Muscle layer of duodenum (tissue), 2 donors: ENCODE results near the gene RNASE11.
"Not testable (repeated sequence)": the region's sequence is repeated elsewhere in the genome, so short reads cannot be mapped to it uniquely, and the experiment has no call there.

Source experiments
- H3K27ac ChIP-seq: one replicate; pipeline ENCODE4 v1.7.0; 2013; ENCODE audit warnings: mild to moderate bottlenecking, low read length
- H3K27me3 ChIP-seq: one replicate; pipeline ENCODE4 v1.7.0; 2013; ENCODE audit warnings: low read depth, mild to moderate bottlenecking, control low read depth, low read length
- H3K36me3 ChIP-seq, 2 donors: one replicate each; pipeline ENCODE4 v1.7.0; 2013; ENCODE audit warnings: low read length in 2 of 2, control low read depth in 1 of 2, mild to moderate bottlenecking in 1 of 2; ENCODE audit not compliant: insufficient read depth in 2 of 2, control insufficient read depth in 1 of 2
- H3K4me1 ChIP-seq, 2 donors: one replicate each; pipeline ENCODE4 v1.7.0; 2013; ENCODE audit warnings: low read length in 2 of 2, mild to moderate bottlenecking in 2 of 2, control low read depth in 1 of 2, moderate library complexity in 1 of 2; ENCODE audit not compliant: insufficient read depth in 2 of 2, control insufficient read depth in 1 of 2
- H3K4me3 ChIP-seq, 2 donors: one replicate each; pipeline ENCODE4 v1.7.0; 2013; ENCODE audit warnings: low read length in 2 of 2, low read depth in 1 of 2, mild to moderate bottlenecking in 1 of 2
- H3K9me3 ChIP-seq, 2 donors: one replicate each; pipeline ENCODE4 v1.7.0; 2013; ENCODE audit warnings: low read length in 2 of 2, control low read depth in 1 of 2, mild to moderate bottlenecking in 1 of 2; ENCODE audit not compliant: control insufficient read depth in 1 of 2
- donor health status: healthy.

RNASE11 gene

GRCh38 chr14:20601522-20601921, 13.7 kb upstream of the RNASE11 start:
- H3K9me3 ChIP-seq: no peaks in the 10 kb centered on the region
- H3K27me3 ChIP-seq: no peaks in the 10 kb centered on the region
- H3K4me3 ChIP-seq: no peak overlapping the region
- H3K36me3 ChIP-seq: no peaks in the 10 kb centered on the region
- H3K27ac ChIP-seq: no peak overlapping the region
- no peaks in the 10 kb centered on the region for H3K4me1 ChIP-seq

- H3K27ac ChIP-seq: no peak overlapping the region
- H3K4me1 ChIP-seq: no peaks in the 10 kb centered on the region
- H3K27me3 ChIP-seq: no peaks in the 10 kb centered on the region
- no peaks in the 10 kb centered on the region for H3K9me3 ChIP-seq
- no peak overlapping the region for H3K4me3 ChIP-seq
- no peaks in the 10 kb centered on the region for H3K36me3 ChIP-seq
Observed at GRCh38 chr14:20597108-20597507, 9.3 kb upstream of the RNASE11 start.

- not testable (repeated sequence) for H3K36me3 ChIP-seq, H3K4me1 ChIP-seq, H3K4me3 ChIP-seq, H3K9me3 ChIP-seq, H3K27me3 ChIP-seq, H3K27ac ChIP-seq
Observed at GRCh38 chr14:20595726-20596125, 7.9 kb upstream of the RNASE11 start.

- H3K36me3 ChIP-seq: no peaks in the 10 kb centered on the region
- no peaks in the 10 kb centered on the region for H3K9me3 ChIP-seq
- no peak overlapping the region for H3K27ac ChIP-seq
- no peaks in the 10 kb centered on the region for H3K4me1 ChIP-seq
- peaks cover 5% of the 10 kb centered on the region for H3K27me3 ChIP-seq
- H3K4me3 ChIP-seq: no peak overlapping the region
Observed at GRCh38 chr14:20592574-20592973, 4.8 kb upstream of the RNASE11 start.

- Histone ChIP-seq H3K4me3 (no peak within 1 kb of the TSS), H3K27ac (no peak within 1 kb of the TSS), H3K4me1 (no peaks in the 10 kb centered on the region), H3K9me3 (no peaks in the 10 kb centered on the region), H3K36me3 (no peaks in the 10 kb centered on the region), H3K27me3 (peaks cover 5% of the 10 kb centered on the region)
Observed at GRCh38 chr14:20591235-20591634, 3.4 kb upstream of the RNASE11 start, which contains the start of gene RNASE12. Gene RNASE12 (minus strand): TSS chr14:20591376. CDS start chr14:20590723, 653 bp downstream.

GRCh38 chr14:20583908-20584307, 3.9 kb downstream of the RNASE11 start:
- H3K4me3 ChIP-seq: no peak overlapping the region
- no peaks in the 10 kb centered on the region for H3K9me3 ChIP-seq
- no peaks in the 10 kb centered on the region for H3K36me3 ChIP-seq
- H3K27me3 ChIP-seq: no peaks in the 10 kb centered on the region
- H3K27ac ChIP-seq: no peak overlapping the region
- no peaks in the 10 kb centered on the region for H3K4me1 ChIP-seq

GRCh38 chr14:20583142-20583541, 4.7 kb downstream of the RNASE11 start:
- Histone ChIP-seq H3K27me3 (no peaks in the 10 kb centered on the region), H3K4me1 (no peaks in the 10 kb centered on the region)

GRCh38 chr14:20580242-20580641, 7.6 kb downstream of the RNASE11 start:
- no peaks in the 10 kb centered on the region for H3K36me3 ChIP-seq
- no peaks in the 10 kb centered on the region for H3K9me3 ChIP-seq
- H3K27me3 ChIP-seq: no peaks in the 10 kb centered on the region
- H3K4me1 ChIP-seq: no peaks in the 10 kb centered on the region
- no peak overlapping the region for H3K27ac ChIP-seq
- H3K4me3 ChIP-seq: no peak overlapping the region

More at GRCh38 chr14:20583142-20583541, 4.7 kb downstream of the RNASE11 start:
- H3K9me3 ChIP-seq: no peaks in the 10 kb centered on the region
- H3K36me3 ChIP-seq: no peaks in the 10 kb centered on the region
- no peak overlapping the region for H3K27ac ChIP-seq
- no peak overlapping the region for H3K4me3 ChIP-seq

- H3K27me3 ChIP-seq: no peaks in the 10 kb centered on the region
- no peaks in the 10 kb centered on the region for H3K4me1 ChIP-seq
- H3K9me3 ChIP-seq: no peaks in the 10 kb centered on the region
- no peak overlapping the region for H3K27ac ChIP-seq
- no peaks in the 10 kb centered on the region for H3K36me3 ChIP-seq
- no peak overlapping the region for H3K4me3 ChIP-seq
Observed at GRCh38 chr14:20578784-20579502, 8.9 kb downstream of the RNASE11 start.

GRCh38 chr14:20578325-20578724, 9.5 kb downstream of the RNASE11 start:
- no peak overlapping the region for H3K4me3 ChIP-seq
- H3K27ac ChIP-seq: no peak overlapping the region
- H3K36me3 ChIP-seq: no peaks in the 10 kb centered on the region
- no peaks in the 10 kb centered on the region for H3K4me1 ChIP-seq
- no peaks in the 10 kb centered on the region for H3K9me3 ChIP-seq
- H3K27me3 ChIP-seq: no peaks in the 10 kb centered on the region

GRCh38 chr14:20572382-20572990, 15.3 kb downstream of the RNASE11 start:
- H3K9me3 ChIP-seq: peaks cover 0 to 19% of the 10 kb centered on the region in 2 donors
- not testable (repeated sequence) for H3K4me3 ChIP-seq, H3K27me3 ChIP-seq, H3K4me1 ChIP-seq, H3K36me3 ChIP-seq, H3K27ac ChIP-seq

- peaks cover 0 to 19% of the 10 kb centered on the region in 2 donors for H3K9me3 ChIP-seq
- H3K27ac ChIP-seq, H3K4me3 ChIP-seq, H3K36me3 ChIP-seq, H3K4me1 ChIP-seq, H3K27me3 ChIP-seq: not testable (repeated sequence)
Observed at GRCh38 chr14:20570720-20571119, 17.1 kb downstream of the RNASE11 start.
